Measurements from ENCODE around the gene OSCP1.
A peak's percentile ranks its signal among the peaks of the same experiment; 100 is the strongest.

The OSCP1 gene

DNA sequence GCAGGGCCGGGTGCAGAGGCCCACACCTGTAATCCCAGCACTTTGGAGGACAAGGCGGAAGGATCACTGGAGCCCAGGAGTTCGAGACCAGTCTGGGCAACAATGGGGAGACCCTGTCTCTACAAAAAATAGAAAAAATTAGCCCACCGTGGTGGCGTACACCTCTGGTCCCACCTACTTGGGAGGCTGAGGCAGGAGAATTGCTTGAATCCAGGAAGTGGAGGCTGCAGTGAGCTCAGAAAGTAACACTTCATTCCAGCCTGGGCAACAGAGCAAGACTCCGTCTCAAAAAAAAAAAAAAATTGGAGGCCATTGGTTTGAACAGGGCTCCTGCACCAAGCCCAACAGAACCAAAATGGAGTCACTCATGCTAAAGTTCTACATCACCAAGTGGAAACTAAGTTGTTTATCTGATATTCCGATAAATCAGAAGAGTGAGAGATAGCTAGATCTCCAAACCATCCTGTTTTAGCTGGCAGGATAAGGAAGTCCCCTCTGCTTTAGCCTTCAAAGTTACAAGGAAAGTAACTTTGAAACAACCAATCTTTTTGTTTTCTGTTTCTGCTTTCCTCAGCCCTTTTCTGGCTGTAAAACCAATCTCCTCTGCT lies 51.8 kb downstream of the OSCP1 start:
- Histone ChIP-seq H3K36me3 (ENCODE audit: control insufficient read depth, low read length) (peaks cover 33% of the 10 kb centered on the region), H3K9me2 (replicated peaks; ENCODE audit: control insufficient read depth, low read length) (no peaks in the 10 kb centered on the region), H3F3A (ENCODE audit: control insufficient read depth, insufficient read depth) (peaks cover 18% of the 10 kb centered on the region), H4K20me1 (ENCODE audit: control insufficient read depth, insufficient read depth, low read depth, low read length) (no peaks in the 10 kb centered on the region), H3K4me1 (ENCODE audit: control insufficient read depth, low read length) (peaks cover 52% of the 10 kb centered on the region), H3K4me3 (ENCODE audit: low read length) (peak overlapping the region; percentile 79), H3K27me3 (ENCODE audit: control insufficient read depth, low read length) (no peaks in the 10 kb centered on the region), H3K4me2 (ENCODE audit: low read length) (peak overlapping the region; percentile 100), H3K79me2 (ENCODE audit: control insufficient read depth, low read length) (peaks cover 49% of the 10 kb centered on the region), H3K27ac (ENCODE audit: low read depth, low read length) (peak overlapping the region; percentile 97), H3K9me3 (ENCODE audit: control insufficient read depth, insufficient read depth, low read length) (peaks cover 14% of the 10 kb centered on the region; the same call in 1 of the 2 replicates)
- TF ChIP-seq, protein P1, sequence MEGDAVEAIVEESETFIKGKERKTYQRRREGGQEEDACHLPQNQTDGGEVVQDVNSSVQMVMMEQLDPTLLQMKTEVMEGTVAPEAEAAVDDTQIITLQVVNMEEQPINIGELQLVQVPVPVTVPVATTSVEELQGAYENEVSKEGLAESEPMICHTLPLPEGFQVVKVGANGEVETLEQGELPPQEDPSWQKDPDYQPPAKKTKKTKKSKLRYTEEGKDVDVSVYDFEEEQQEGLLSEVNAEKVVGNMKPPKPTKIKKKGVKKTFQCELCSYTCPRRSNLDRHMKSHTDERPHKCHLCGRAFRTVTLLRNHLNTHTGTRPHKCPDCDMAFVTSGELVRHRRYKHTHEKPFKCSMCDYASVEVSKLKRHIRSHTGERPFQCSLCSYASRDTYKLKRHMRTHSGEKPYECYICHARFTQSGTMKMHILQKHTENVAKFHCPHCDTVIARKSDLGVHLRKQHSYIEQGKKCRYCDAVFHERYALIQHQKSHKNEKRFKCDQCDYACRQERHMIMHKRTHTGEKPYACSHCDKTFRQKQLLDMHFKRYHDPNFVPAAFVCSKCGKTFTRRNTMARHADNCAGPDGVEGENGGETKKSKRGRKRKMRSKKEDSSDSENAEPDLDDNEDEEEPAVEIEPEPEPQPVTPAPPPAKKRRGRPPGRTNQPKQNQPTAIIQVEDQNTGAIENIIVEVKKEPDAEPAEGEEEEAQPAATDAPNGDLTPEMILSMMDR (IDR thresholded peaks at IDR 0.05; ENCODE audit: low read depth, low read length, poor library complexity, severe bottlenecking), result no peak
- TF ChIP-seq EZH2phosphoT487 (IDR thresholded peaks at IDR 0.05; ENCODE audit: borderline replicate concordance, low read length), result no peak

DNA sequence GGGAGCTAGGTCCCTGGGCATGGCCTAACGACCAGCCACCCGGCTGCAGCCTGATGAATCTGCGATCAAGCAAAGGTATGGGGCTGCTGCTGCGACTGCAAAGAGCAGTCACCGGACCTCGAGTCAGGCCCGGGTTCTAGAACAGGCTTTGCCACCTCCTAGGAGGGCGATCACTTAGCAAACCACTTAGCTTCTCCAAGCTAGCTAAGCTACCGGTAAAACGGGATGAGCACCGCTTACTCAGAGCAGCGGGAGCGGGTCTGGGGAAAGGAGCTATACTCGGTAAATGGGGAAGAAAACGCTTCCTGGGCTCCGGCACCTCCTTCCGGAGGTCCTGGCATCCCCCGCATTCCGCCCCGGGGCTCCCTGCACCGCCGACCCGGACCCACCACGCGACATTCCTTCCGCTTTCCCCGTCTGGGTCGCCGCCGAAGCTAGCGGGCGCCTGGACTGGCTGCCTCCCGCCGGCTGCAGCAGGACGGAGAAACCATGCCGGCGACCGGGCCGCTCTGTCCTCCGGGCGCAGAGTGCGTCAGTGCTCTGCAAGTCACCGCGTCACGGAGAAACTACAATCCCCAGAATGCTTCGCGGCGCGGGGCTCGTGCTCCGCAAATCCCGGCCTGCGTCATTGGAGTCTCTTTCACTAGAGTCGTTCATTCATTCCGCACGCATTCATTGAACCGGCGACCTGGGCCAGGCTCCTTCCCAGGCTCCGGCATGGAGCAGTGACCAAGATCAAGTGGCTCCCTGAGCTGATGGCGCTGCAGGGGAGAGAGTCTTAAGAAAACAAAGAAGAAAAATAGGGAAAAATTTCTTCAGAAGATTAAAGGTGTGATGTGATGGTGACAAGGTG lies 52.6 kb downstream of the OSCP1 start, which contains the start of gene LSM10:
LSM10 (minus strand) TSS at position 531 of the 853 bp plus-strand sequence. CDS start 3,779 bp downstream, outside the sequence.
- peaks cover 27% of the 10 kb centered on the region for H3F3A ChIP-seq (ENCODE audit: control insufficient read depth, insufficient read depth)
- peak within 1 kb of the TSS; percentile 79 for H3K4me3 ChIP-seq (ENCODE audit: low read length)
- H3K4me1 ChIP-seq (ENCODE audit: control insufficient read depth, low read length), result peaks cover 61% of the 10 kb centered on the region
- H4K20me1 ChIP-seq (ENCODE audit: control insufficient read depth, insufficient read depth, low read depth, low read length), result no peaks in the 10 kb centered on the region
- peaks cover 14% of the 10 kb centered on the region; the same call in 1 of the 2 replicates for H3K9me3 ChIP-seq (ENCODE audit: control insufficient read depth, insufficient read depth, low read length)
- H3K4me2 ChIP-seq (ENCODE audit: low read length), result peak within 1 kb of the TSS; percentile 100
- H3K36me3 ChIP-seq (ENCODE audit: control insufficient read depth, low read length), result peaks cover 41% of the 10 kb centered on the region
- peak within 1 kb of the TSS; percentile 97 for H3K27ac ChIP-seq (ENCODE audit: low read depth, low read length)
- H3K79me2 ChIP-seq (ENCODE audit: control insufficient read depth, low read length), result peaks cover 58% of the 10 kb centered on the region
- no peaks in the 10 kb centered on the region for H3K27me3 ChIP-seq (ENCODE audit: control insufficient read depth, low read length)
- H3K9me2 ChIP-seq (replicated peaks; ENCODE audit: control insufficient read depth, low read length), result no peaks in the 10 kb centered on the region
- TF ChIP-seq, protein P1 (IDR thresholded peaks at IDR 0.05; ENCODE audit: low read depth, low read length, poor library complexity, severe bottlenecking), result no peak

DNA sequence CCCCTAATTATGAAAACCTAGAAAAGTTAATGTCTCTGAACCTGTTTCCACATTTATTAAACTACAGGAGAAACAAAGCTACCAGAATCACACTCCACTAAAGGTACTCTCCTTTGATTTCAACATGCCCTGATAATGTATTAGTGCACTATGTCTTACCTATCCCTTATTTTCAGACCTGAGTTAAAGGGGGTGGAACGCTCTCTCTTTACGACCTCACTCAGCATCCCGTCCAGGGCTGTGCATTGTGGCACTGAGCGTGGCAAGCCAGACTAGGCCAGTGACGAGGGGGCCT lies 53.2 kb downstream of the OSCP1 start:
- Histone ChIP-seq H4K20me1 (ENCODE audit: control insufficient read depth, insufficient read depth, low read depth, low read length) (no peaks in the 10 kb centered on the region), H3K9me2 (replicated peaks; ENCODE audit: control insufficient read depth, low read length) (no peaks in the 10 kb centered on the region), H3K36me3 (ENCODE audit: control insufficient read depth, low read length) (peaks cover 47% of the 10 kb centered on the region), H3K79me2 (ENCODE audit: control insufficient read depth, low read length) (peaks cover 64% of the 10 kb centered on the region), H3K27ac (ENCODE audit: low read depth, low read length) (peak overlapping the region; percentile 97), H3F3A (ENCODE audit: control insufficient read depth, insufficient read depth) (peaks cover 29% of the 10 kb centered on the region), H3K4me2 (ENCODE audit: low read length) (peak overlapping the region; percentile 100), H3K4me3 (ENCODE audit: low read length) (peak overlapping the region; percentile 79), H3K4me1 (ENCODE audit: control insufficient read depth, low read length) (peaks cover 67% of the 10 kb centered on the region), H3K9me3 (ENCODE audit: control insufficient read depth, insufficient read depth, low read length) (peaks cover 14% of the 10 kb centered on the region; the same call in 1 of the 2 replicates), H3K27me3 (ENCODE audit: control insufficient read depth, low read length) (no peaks in the 10 kb centered on the region)
- TF ChIP-seq, protein P1 (IDR thresholded peaks at IDR 0.05; ENCODE audit: low read depth, low read length, poor library complexity, severe bottlenecking), result no peak
- TF ChIP-seq EZH2phosphoT487 (IDR thresholded peaks at IDR 0.05; ENCODE audit: borderline replicate concordance, low read length), result no peak

Measured in DOHH2 (cell line).